GM21515 (cell line): ENCODE results near the gene MRPS2.
A peak's percentile ranks its signal among the peaks of the same experiment; 100 is the strongest.
"Not testable (repeated sequence)": the region's sequence is repeated elsewhere in the genome, so short reads cannot be mapped to it uniquely, and the experiment has no call there.

Experiments used
- ATAC-seq: cut with Tn5 transposase; IDR thresholded peaks from one replicate; pipeline ENCODE4 v1.9.1; 2021; ENCODE audit not compliant: unreplicated experiment

Gene MRPS2

GRCh38 chr9:135499326-135500070 lies 984 bp upstream of the MRPS2 start:
- ATAC-seq, result peak; percentile 62

GRCh38 chr9:135500071-135500524 lies 384 bp upstream of the MRPS2 start:
- no peak for ATAC-seq

DNA sequence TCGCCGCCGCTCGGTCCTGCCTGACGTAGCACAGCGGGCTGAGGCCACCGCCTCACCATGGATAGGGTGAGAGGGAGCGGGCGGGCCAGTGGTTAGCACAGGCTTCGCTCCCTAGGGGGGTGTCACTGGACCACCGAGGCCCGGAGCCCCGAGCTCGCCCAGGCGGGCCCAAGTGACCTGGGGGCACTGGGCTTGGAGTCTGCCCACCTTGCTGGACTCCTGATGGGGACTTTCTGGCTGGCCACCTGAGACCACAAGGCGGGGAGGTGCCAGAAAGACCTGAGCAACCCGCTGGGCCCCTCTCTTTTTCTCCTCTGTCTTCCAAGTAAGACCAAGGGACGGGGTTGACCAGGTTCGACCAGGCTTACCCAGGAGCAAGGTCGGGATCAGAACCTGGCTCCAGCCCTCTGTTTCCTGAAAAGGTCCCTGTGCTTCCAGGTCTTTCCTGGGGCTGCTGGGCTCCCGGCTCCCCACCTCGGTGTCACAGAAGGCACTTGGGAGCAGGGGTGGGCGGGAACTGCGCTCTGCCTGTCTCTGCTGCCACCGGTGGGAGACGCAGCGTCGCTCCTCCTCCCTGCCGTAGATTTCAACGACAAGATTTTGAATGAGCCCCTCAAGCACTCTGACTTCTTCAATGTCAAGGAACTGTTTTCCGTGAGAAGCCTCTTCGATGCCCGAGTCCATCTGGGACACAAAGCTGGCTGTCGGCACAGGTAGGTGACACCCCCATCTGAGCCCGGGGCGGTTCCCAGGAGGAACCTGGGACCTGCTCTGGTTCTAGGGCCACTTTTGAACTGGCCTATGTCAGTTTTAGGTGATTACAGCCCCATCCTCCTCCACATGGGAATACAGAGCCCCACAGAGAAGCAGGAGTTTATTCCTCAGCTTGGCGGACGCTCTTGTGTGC lies 1.0 kb downstream of the MRPS2 start:
- peak; percentile 40 for ATAC-seq

DNA sequence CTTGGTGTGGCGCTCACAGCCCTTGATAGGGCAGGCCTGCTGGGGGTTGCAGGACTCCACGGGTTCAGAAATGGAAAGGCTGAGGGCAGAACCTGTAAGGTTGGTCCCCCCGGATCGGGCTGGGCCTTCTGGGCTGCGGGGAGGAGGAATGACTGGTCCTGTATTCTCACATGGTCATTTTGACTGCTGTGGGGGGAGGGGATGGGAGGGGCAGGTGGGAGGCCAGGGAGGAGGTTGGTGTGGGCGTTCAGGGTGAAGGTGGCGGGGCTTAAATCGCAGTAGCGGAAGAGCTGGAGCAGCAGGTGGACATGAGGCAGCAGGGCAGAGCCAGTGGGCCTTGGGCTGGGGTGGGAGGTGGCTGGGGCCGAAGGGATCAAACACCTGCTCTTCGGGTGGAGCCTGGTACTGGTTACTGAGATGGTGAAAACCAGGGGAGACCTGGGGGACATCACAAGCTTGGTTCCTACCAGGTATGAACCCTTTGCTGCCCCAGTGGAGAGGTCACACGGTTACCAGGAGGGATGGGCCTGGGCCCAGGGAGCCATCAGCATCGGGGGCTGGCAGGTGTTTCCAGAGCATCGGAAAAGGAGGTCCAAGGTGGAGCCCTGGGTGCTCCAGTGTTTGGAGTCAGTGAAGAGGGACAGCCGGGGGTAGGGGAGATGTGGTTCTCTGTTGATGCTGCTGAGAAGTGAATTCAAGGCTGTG lies 1.8 kb downstream of the MRPS2 start:
- no peak for ATAC-seq

DNA sequence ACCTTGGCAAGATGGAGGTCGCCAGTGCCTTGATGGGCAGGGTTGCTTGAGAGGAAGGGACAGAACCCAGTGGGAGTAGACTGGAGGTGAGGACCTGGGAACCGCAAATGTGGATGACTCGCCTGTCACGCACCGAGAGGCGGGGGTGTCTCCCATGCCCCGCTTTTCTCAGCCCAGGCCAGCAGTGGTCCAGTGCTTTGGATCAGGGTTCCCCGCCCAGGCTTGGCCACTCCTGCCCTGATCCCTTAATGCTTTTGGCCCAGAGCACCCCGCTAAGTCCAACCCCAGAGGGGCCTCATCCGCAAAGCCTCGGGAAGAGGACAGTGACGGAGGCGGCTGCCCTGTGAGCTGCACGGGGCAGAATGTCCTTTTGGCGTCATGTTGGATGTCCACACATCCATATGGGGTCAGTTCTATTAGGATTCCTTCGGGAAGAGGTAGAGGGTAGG lies 2.4 kb downstream of the MRPS2 start:
- ATAC-seq, result no peak

DNA sequence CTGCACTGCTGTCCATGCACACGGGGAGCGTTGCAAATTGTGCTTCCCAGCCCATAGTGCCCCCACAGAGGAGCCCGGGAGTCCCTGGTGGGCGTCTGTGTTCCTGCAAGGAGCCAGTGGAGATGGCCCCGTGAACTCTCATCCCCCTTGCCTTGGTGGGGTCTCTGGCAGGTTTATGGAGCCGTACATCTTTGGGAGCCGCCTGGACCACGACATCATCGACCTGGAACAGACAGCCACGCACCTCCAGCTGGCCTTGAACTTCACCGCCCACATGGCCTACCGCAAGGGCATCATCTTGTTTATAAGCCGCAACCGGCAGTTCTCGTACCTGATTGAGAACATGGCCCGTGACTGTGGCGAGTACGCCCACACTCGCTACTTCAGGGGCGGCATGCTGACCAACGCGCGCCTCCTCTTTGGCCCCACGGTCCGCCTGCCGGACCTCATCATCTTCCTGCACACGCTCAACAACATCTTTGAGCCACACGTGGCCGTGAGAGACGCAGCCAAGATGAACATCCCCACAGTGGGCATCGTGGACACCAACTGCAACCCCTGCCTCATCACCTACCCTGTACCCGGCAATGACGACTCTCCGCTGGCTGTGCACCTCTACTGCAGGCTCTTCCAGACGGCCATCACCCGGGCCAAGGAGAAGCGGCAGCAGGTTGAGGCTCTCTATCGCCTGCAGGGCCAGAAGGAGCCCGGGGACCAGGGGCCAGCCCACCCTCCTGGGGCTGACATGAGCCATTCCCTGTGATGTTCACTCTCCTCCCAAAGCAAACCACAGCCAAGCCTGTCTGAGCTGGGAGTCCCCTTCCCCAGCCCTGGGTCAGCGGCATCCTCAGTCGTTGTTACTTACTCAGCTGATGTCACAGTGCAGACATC lies 3.1 kb downstream of the MRPS2 start:
- no peak for ATAC-seq

DNA sequence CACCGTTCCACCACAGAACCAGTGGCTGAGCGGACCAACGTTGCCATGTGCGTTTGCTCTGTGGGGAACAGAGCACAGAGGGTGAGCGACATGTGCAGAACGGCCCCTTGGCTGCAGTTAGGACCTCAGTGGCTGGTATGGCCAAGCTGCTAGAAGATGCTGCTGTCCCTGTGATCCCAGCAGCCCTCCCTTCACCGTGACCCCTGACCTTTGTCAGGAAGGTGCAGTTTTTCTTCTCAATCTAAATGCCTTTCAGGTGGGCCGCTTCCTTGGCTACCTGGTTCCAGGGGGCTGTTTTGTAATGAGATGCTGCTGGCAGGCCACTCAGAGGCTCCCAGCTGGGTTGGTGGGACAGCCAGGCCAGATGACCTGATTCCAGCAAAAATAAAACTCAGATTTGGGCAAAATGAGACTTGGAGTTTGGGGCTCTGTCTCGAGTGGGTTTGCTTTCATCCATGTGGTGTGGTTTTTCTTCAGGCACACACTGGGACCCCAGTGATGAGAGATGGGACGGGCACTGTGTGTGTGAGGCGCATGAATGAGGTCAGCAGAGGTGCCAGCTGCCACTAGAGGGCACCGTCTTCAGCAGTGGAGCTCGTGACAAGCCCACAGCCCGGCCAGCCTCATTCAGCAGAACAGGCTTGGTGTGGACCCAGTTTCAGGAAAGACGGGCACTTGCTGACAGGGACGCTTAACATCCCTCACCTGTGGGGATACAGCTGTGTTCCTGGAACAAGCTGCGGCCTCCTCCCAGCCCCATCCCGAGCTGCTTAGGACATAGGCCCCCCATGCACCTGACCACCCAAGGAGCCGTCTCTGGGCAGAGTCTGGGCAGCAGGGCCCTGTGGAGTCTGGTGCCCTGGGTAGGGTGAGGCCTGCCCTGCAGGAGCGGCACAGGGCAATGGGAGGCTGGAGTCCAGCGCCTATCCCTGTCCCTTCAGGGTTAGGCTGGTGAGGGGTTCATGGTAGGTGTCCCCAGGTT lies 4.1 kb downstream of the MRPS2 start:
- no peak for ATAC-seq

DNA sequence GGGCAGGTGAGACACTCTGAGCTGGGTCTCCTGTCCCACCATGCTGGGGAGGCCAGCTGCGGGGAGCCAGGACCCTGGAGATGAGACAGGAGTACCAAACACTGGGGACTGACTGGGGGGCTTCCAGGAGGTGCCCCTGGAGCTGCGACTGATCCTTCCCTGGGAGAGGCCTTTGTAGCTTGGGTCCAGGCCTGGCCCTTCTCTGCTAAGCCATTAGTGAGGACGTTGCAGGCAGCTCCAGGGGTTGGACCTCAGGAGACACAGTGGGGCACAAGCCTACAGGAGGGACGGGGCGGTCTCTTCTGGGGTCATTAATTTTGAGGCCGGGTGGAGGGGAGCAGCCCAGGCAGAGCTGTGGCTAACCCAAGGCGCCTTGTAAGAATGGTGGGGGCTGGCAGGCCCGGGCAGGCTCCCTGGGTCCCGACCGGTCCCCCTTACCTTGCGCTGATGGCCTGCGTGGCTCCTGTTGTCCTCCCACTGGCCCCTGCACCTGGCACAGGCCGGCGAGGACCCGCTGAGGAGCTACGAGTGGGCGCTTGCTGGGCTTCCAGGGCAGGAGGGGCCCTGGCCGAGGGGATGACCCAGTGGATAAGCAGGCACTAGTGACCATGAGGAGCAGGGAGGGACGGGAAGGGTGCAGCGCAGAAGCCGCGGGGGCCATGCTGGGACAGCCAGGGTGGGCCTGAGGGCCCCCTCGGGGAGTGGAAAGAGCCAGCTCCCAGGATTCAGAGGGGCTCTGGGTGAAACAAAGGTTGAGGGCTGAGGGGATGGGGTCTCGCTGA lies 5.1 kb downstream of the MRPS2 start:
- ATAC-seq, result no peak

DNA sequence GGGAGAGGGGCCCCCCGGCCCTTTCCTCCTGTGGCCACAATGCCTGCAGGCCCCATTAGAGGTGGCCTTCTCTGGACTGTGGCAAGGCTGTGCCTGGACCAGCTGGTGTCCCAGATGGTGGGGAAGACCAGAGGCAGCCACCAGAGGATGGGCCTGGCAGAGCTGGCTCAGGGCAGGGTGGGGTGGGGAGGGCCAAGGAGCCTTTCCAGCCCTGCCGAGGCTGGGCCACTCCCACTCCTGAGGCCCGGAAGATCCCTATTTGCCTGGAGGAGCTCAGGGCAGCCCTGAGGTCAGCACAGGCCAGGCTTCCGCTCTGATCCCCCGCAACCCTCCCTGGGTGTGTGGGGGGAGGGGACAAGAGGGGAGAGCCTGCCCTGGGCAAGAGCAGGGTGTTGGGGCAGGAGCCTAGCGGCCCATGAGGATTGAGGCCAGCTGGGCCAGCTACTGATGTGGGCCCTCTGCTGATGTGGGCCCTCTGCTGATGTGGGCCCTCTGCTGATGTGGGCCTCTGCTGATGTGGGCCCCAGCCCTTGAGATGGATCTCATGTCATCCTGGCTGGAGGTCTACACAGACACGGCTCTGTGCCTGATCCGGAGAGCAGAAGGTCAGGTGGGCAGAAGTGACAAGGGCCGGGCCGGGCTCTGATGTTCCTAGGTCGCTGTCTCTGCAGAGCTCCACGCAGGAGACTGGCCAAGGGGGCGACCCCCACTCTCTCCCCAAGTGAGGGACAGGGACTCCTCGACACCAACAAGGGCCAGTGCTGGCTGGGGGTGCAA lies 6.0 kb downstream of the MRPS2 start:
- no peak for ATAC-seq

DNA sequence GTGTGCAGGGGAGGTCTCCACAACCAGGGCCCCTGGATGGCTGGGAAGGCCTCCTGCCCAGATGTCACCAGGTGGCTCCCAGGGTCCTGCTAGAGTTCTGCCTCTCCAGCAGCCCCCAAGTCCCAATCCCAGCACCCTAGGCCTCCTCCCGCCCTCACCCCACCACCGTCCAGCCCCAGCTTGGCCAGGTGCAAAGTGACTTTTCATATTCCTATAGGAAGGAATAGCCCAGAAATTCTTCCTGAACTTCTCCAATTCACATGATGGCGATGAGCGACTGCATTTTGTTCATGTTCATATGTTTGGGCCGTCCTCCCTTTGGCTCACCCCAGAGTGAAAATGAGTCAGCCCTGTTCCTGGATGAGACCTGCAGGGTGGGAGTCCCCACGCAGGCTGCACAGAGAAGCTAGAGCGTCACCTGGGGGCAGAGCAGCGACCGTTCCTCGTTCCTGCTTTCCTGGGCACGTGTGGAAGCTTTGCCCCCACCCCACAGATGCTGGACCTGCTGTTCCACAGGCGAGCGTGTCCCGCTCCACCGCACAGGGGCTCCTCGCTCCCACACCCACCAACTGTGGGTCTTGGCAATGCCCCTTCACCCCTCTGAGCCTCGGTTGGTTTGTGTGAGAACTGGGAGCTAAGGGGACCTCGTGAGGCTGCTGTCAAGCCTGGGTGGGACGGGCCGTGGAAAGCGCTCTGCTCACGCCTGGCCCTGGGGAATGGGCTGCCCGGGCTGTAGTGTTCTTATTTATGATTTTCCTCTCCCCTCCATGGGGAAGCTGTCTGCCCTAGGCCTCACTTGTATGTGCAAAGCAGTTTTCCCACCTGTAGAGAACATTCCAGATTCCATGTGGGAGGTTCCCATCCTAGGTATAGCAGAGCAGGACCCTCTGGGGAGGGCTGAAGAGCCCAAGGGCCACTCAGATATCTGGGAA lies 6.9 kb downstream of the MRPS2 start:
- ATAC-seq, result no peak

DNA sequence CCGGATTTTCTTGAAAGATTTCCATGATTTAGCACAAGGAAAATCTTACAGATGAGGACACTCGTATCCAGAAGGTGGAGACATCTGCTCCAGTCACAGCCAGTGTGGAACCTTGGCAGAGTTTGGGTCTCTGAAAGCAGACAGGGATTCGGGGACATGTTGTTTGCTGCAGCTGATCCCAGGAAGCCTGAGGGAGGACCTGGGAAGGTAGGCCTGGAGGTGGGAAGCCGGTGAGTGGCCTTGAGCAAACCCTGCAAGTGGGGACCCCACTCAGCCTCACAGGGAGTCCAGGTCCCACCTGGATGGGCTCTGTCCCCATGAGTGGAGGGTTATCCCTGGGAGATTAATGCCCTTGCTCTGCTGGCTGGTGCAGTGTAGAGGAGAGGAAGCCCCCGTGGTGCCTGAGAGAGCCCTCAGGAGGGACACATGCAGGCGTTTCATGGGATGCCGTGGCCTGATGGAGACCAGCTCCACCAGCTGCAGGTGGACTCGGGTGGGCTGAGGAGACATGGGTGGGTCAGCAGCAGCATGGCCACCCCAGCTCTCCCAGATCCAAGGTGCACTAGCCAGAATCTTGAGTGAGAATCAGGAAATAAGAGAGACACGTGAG lies 7.8 kb downstream of the MRPS2 start:
- no peak for ATAC-seq

DNA sequence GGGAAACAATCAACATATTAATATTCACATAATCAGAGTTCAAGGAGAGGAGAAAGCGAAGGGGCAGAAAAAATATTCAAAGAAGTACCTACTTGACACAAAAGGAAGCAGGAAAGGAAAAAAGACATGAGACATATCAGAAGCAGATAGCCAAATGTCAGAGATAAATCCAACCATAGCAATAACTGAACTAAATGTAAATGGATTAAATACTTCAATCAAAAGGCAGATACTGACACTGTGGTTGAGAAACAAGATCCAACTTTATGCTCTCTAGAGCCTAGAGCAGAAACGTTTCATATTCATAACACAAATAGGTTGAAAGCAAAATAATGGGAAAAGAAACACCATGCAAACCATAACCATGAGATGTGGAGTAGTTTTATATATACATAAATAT lies 9.0 kb downstream of the MRPS2 start:
- ATAC-seq, result no peak

DNA sequence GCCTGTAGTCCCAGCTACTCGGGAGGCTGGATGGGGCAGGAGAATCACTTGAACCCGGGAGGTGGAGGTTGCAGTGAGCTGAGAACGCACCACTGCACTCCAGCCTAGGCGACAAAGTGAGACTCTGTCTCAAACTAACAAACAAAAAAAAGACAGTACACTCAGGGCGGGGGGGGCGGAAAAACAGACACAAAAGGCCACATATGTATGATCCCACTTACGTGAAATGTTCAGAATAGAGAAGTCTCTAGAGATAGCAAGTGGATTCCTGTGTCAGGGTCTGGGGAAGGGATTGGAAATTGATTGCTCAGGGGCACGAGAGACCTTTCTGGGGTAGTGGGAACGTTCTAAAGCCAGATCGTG lies 11.7 kb downstream of the MRPS2 start:
- ATAC-seq, result no peak

GRCh38 chr9:135512904-135513303 lies 12.4 kb downstream of the MRPS2 start:
- no peak for ATAC-seq

DNA sequence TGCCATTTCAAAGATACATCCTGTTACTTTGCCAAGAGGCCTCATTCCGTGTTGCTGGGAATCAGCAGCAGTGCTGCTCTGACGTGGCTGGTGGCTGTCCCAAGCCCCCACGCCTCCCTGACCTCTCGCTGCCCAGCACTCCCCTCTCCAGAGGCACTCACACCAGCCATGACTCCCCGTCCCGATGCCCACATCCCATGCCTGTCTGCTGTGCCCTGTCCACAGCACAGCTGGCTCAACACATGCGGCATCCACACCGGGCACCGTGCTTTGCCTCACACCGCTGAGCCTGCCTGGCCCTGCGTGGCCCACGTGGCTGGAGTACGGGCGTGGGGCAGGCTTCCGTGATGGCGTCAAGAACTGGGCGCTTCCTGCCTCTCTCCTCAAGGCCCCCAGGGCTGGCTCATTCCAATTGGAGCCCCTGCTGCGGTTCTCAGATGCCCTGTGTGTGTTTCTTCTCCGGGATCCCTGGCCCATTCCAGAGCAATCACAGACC lies 12.9 kb downstream of the MRPS2 start:
- ATAC-seq, result no peak

DNA sequence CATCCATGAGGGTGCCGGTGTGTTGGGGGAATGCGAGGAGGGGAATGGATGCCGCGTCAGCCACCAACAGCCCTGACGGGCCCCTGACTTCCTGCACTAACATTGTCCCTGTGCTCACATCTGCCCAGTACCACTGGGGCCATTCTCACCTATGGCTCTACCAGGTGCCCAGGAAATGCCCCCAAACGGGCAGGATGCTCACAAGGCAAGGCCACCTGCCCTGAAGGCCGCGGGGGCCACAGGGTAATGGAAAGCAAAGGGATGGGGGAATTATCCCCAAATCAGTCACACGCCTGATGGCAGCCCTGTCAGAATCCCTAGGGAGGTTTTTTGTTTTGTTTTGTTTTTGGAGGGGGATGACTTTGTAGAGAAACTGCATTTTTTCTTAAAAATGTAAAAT lies 13.4 kb downstream of the MRPS2 start:
- not testable (repeated sequence) for ATAC-seq
